SK-N-SH (cell line): Measurements from ENCODE around the gene RAD51B. TPM values are rescaled to one million over a fixed set of nuclear protein-coding genes. Genes with fewer than 3 reads are reported as not detected.

Source experiments
- CTCF ChIA-PET: fragments of 300-600, 350-600 bp; formaldehyde crosslinking; extraction: SDS; loops from one replicate; lab custom pipeline; 2021; lab: Yijun Ruan, JAX
- POLR2A ChIA-PET: fragments of 350-600 bp; sonication (Branson Sonifier 250); formaldehyde crosslinking; extraction: SDS; loops from one replicate; lab custom pipeline; 2020; ENCODE audit warnings: antibody characterized with exemption, inconsistent platforms; lab: Yijun Ruan, JAX
- DNase-seq: peaks from one replicate; pipeline ENCODE4 v3.0.0; 2012
- H2AFZ ChIP-seq: fragments of 200-600 bp; sonication (generic); 2 replicates; pipeline ENCODE4 v1.8.1; 2016; ENCODE audit warnings: antibody characterized with exemption, mild to moderate bottlenecking, low read depth
- H3F3A ChIP-seq: fragments of 200-600 bp; sonication (generic); replicated peaks from 2 replicates; pipeline ENCODE3; 2016; ENCODE audit warnings: antibody characterized with exemption, mild to moderate bottlenecking; ENCODE audit not compliant: insufficient read depth
- H3K27ac ChIP-seq, 2 experiments: fragments of 200-500 bp in 1 of 2; fragments of 200-600 bp in 1 of 2; sonication (Bioruptor generic) in 1 of 2; sonication (generic), shearing (Covaris generic) in 1 of 2; 2 replicates each; pipeline versions ENCODE4 v1.5.1 to v1.6.1; 2014 to 2016; ENCODE audit warnings: low read depth in 2 of 2, inconsistent platforms in 1 of 2, low read length in 1 of 2, mild to moderate bottlenecking in 1 of 2, mixed read lengths in 1 of 2
- H3K27me3 ChIP-seq: fragments of 200-600 bp; sonication (generic), shearing (Covaris generic); 2 replicates; pipeline ENCODE4 v1.6.1; 2016; ENCODE audit warnings: mixed run types; ENCODE audit not compliant: insufficient read depth
- H3K36me3 ChIP-seq, 2 experiments: fragments of 200-500 bp in 1 of 2; fragments of 200-600 bp in 1 of 2; sonication (Bioruptor generic) in 1 of 2; sonication (generic) in 1 of 2; replicated peaks in 1 of 2; 2 replicates each; pipeline versions ENCODE3 to v1.5.1; 2014 to 2016; ENCODE audit warnings: low read length in 1 of 2, mild to moderate bottlenecking in 1 of 2; ENCODE audit not compliant: insufficient read depth in 2 of 2, control insufficient read depth in 1 of 2
- H3K4me1 ChIP-seq, 2 experiments: fragments of 200-500 bp in 1 of 2; fragments of 200-600 bp in 1 of 2; sonication (Bioruptor generic) in 1 of 2; sonication (generic), shearing (Covaris generic) in 1 of 2; 2 replicates each; pipeline versions ENCODE4 v1.5.1 to v1.6.1; 2014 to 2016; ENCODE audit warnings: low read depth in 1 of 2, low read length in 1 of 2, mixed run types in 1 of 2; ENCODE audit not compliant: insufficient read depth in 2 of 2, control insufficient read depth in 1 of 2
- H3K4me2 ChIP-seq: fragments of 200-600 bp; sonication (generic), shearing (Covaris generic); 2 replicates; pipeline ENCODE4 v1.6.1; 2017; ENCODE audit warnings: mixed run types
- H3K4me3 ChIP-seq, 2 experiments: fragments of 200-500 bp in 1 of 2; fragments of 200-600 bp in 1 of 2; sonication (Bioruptor generic) in 1 of 2; sonication (generic), shearing (Covaris generic) in 1 of 2; 2 replicates each; pipeline versions ENCODE4 v1.5.1 to v1.8.1; 2014 to 2016; ENCODE audit warnings: low read depth in 2 of 2, inconsistent platforms in 1 of 2, low read length in 1 of 2, mild to moderate bottlenecking in 1 of 2, mixed read lengths in 1 of 2, moderate library complexity in 1 of 2
- H3K79me2 ChIP-seq: fragments of 200-600 bp; sonication (generic); 2 replicates; pipeline ENCODE4 v1.8.1; 2017; ENCODE audit warnings: mild to moderate bottlenecking; ENCODE audit not compliant: insufficient read depth
- H3K9ac ChIP-seq: fragments of 200-600 bp; sonication (generic); 2 replicates; pipeline ENCODE4 v1.6.1; 2017; ENCODE audit warnings: mixed run types
- H3K9me2 ChIP-seq: fragments of 200-600 bp; sonication (generic); 2 replicates; pipeline ENCODE4 v1.6.1; 2017; ENCODE audit warnings: mixed run types
- H3K9me3 ChIP-seq: fragments of 200-600 bp; sonication (generic); 2 replicates; pipeline ENCODE4 v1.6.1; 2017; ENCODE audit warnings: mixed run types, mild to moderate bottlenecking, moderate library complexity
- H4K20me1 ChIP-seq: fragments of 200-600 bp; sonication (generic); 2 replicates; pipeline ENCODE4 v1.6.1; 2017; ENCODE audit warnings: mild to moderate bottlenecking, mixed run types; ENCODE audit not compliant: insufficient read depth
- CHD2 ChIP-seq: fragments of 150-350 bp; IDR thresholded peaks from 2 replicates; pipeline ENCODE4 v1.6.1; 2018; ENCODE audit warnings: low read length; ENCODE audit not compliant: partially characterized antibody
- FOSL2 ChIP-seq: IDR thresholded peaks from 2 replicates; pipeline ENCODE4 v1.4.0; 2012; ENCODE audit warnings: low read depth, mild to moderate bottlenecking, moderate library complexity, borderline replicate concordance
- FOXM1 ChIP-seq: IDR thresholded peaks from 2 replicates; pipeline ENCODE4 v1.4.0; 2012; ENCODE audit warnings: low read depth, mild to moderate bottlenecking
- GATA2 ChIP-seq: sonication (generic); formaldehyde crosslinking; IDR thresholded peaks from 2 replicates; pipeline ENCODE4 v1.5.0; 2020; ENCODE audit warnings: mild to moderate bottlenecking, missing genetic modification reagents
- MXI1 ChIP-seq: IDR thresholded peaks from 2 replicates; pipeline ENCODE4 v1.6.1; 2012; ENCODE audit warnings: mild to moderate bottlenecking, low read depth, low read length, improper control_type of control experiment
- NFIC ChIP-seq: IDR thresholded peaks from 2 replicates; pipeline ENCODE4 v1.4.0; 2012; ENCODE audit warnings: borderline replicate concordance
- POLR2AphosphoS5 ChIP-seq: IDR thresholded peaks from 2 replicates; pipeline ENCODE4 v1.6.1; 2012; ENCODE audit warnings: low read depth, low read length
- RAD21 ChIP-seq: IDR thresholded peaks from 2 replicates; pipeline ENCODE4 v1.6.1; 2012; ENCODE audit warnings: mild to moderate bottlenecking, low read length
- RCOR1 ChIP-seq: fragments of 150-350 bp; IDR thresholded peaks from 2 replicates; pipeline ENCODE4 v1.6.1; 2017; ENCODE audit warnings: antibody characterized with exemption, low read length
- REST ChIP-seq: IDR thresholded peaks from 2 replicates; pipeline ENCODE4 v1.6.1; 2012; ENCODE audit warnings: mild to moderate bottlenecking, low read depth, low read length, moderate library complexity
- RFX5 ChIP-seq: IDR thresholded peaks from 2 replicates; pipeline ENCODE4 v1.6.1; 2012; ENCODE audit warnings: mild to moderate bottlenecking, improper control_type of control experiment, low read length
- SMC3 ChIP-seq: IDR thresholded peaks from 2 replicates; pipeline ENCODE4 v1.6.1; 2012; ENCODE audit warnings: low read depth, low read length, improper control_type of control experiment
- TAF1 ChIP-seq: IDR thresholded peaks from 2 replicates; pipeline ENCODE4 v1.6.1; 2012; ENCODE audit warnings: low read depth, mild to moderate bottlenecking, low read length, moderate library complexity, borderline replicate concordance
- YY1 ChIP-seq: IDR thresholded peaks from 2 replicates; pipeline ENCODE4 v1.4.0; 2012; ENCODE audit warnings: low read depth, mild to moderate bottlenecking
- ZBTB33 ChIP-seq: IDR thresholded peaks from 2 replicates; pipeline ENCODE4 v1.4.0; 2012; ENCODE audit warnings: low read depth, borderline replicate concordance
- WGBS: methylation state at CpG from one replicate; pipeline ENCODE4 v1.1.6; 2017; ENCODE audit warnings: low lambda C conversion rate; 5-methylcytosine and 5-hydroxymethylcytosine counted together
- polyA plus RNA-seq, 3 experiments: library from polyadenylated mRNA; depleted of rRNA; stranded (reverse); fragments of >200 nt; gene quantifications; 2 replicates each; pipeline ENCODE4 v1.2.3, GENCODE V29; 2012
- TF ChIP-seq, protein P1 (sequence below): IDR thresholded peaks from 2 replicates; pipeline ENCODE4 v1.4.0; 2012; ENCODE audit warnings: low read depth
- TF ChIP-seq, protein P2 (sequence below): fragments of 200-600 bp; sonication (generic); IDR thresholded peaks from 2 replicates; pipeline ENCODE4 v1.6.1; 2017; ENCODE audit warnings: antibody characterized with exemption, mild to moderate bottlenecking, moderate library complexity

RAD51B gene
- polyA plus RNA-seq, 1 of the 3 experiments (the other 2 are of a cell fraction), result 6.0 TPM

DNA sequence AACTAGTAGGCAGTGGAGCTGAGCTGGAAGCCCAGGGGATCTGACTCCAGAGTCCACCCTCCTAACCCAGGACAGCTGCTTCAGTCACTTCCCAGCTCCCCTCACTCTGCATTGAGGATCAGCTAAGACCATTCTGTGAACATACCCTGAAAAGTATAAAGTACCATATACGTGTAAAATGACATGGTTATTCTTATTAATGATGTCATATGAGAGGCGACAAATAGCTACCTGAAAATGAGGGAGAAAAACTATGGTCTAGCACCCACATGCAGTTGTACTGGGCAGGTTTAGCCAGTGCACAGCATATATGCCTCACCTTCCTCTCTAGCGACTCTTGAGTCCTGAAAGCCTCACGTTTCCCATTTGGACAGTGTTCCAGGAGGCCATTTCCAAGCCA is 461.9 kb downstream of the RAD51B start:
- Histone ChIP-seq H4K20me1 (no peaks in the 10 kb centered on the region), H3K27ac (no peak overlapping the region), H3K36me3 (no peaks in the 10 kb centered on the region), H3F3A (no peaks in the 10 kb centered on the region), H3K9me3 (no peaks in the 10 kb centered on the region), H3K4me3 (no peak overlapping the region), H2AFZ (no peak overlapping the region), H3K79me2 (no peaks in the 10 kb centered on the region), H3K9ac (no peak overlapping the region), H3K27me3 (no peaks in the 10 kb centered on the region), H3K9me2 (no peaks in the 10 kb centered on the region), H3K4me2 (no peak overlapping the region), H3K4me1 (peaks cover 0 to 2% of the 10 kb centered on the region in 2 experiments; a peak in 1 of 4 replicates)
- TF ChIP-seq, protein P1, sequence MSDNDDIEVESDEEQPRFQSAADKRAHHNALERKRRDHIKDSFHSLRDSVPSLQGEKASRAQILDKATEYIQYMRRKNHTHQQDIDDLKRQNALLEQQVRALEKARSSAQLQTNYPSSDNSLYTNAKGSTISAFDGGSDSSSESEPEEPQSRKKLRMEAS, result no peak
- no peak for TF ChIP-seq CHD2
- TF ChIP-seq, protein P2, sequence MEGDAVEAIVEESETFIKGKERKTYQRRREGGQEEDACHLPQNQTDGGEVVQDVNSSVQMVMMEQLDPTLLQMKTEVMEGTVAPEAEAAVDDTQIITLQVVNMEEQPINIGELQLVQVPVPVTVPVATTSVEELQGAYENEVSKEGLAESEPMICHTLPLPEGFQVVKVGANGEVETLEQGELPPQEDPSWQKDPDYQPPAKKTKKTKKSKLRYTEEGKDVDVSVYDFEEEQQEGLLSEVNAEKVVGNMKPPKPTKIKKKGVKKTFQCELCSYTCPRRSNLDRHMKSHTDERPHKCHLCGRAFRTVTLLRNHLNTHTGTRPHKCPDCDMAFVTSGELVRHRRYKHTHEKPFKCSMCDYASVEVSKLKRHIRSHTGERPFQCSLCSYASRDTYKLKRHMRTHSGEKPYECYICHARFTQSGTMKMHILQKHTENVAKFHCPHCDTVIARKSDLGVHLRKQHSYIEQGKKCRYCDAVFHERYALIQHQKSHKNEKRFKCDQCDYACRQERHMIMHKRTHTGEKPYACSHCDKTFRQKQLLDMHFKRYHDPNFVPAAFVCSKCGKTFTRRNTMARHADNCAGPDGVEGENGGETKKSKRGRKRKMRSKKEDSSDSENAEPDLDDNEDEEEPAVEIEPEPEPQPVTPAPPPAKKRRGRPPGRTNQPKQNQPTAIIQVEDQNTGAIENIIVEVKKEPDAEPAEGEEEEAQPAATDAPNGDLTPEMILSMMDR, result no peak
- no peak for TF ChIP-seq MXI1
- TF ChIP-seq TAF1, result no peak
- TF ChIP-seq RAD21, result no peak
- TF ChIP-seq POLR2AphosphoS5, result no peak
- TF ChIP-seq ZBTB33, result no peak
- TF ChIP-seq RCOR1, result no peak
- TF ChIP-seq GATA2 (CRISPR knock-in tag), result no peak
- TF ChIP-seq FOSL2, result no peak
- no peak for TF ChIP-seq FOXM1
- no peak for TF ChIP-seq SMC3
- TF ChIP-seq RFX5, result no peak
- no peak for TF ChIP-seq NFIC
- TF ChIP-seq REST, result no peak
- TF ChIP-seq YY1, result no peak
- ChIA-PET CTCF (no interaction called here), POLR2A (no interaction called here)
- 96% methylated on average over 4 of the region's 4 CpGs for WGBS
- DNase-seq, result no peak
